GM12873 (cell line): Measurements from ENCODE around the gene RALGPS1.

Experiments used
- CTCF ChIP-seq: IDR thresholded peaks from 2 replicates; pipeline ENCODE4 v1.5.1; 2012; ENCODE audit warnings: low read depth, mild to moderate bottlenecking, moderate library complexity, low read length, control low read depth; ENCODE audit not compliant: insufficient read depth; ENCODE audit errors: missing control alignments

The RALGPS1 gene

GRCh38 chr9:127027694-127028093 is 113.1 kb downstream of the RALGPS1 start:
- TF ChIP-seq CTCF, result no peak

GRCh38 chr9:127029548-127029947 is 115.0 kb downstream of the RALGPS1 start:
- TF ChIP-seq CTCF, result no peak

- no peak for TF ChIP-seq CTCF
Observed at GRCh38 chr9:127030814-127031740, 116.5 kb downstream of the RALGPS1 start.

- no peak for TF ChIP-seq CTCF
Observed at GRCh38 chr9:127032256-127032655, 117.7 kb downstream of the RALGPS1 start.

GRCh38 chr9:127033061-127033460 is 118.5 kb downstream of the RALGPS1 start:
- TF ChIP-seq CTCF, result no peak

- TF ChIP-seq CTCF, result no peak
Observed at GRCh38 chr9:127033789-127034188, 119.2 kb downstream of the RALGPS1 start.

- no peak for TF ChIP-seq CTCF
Observed at GRCh38 chr9:127034691-127035090, 120.1 kb downstream of the RALGPS1 start.
